GM15510 (cell line): ENCODE results near the gene TBC1D13.

ENCODE experiments used
- POLR2A ChIP-seq: IDR thresholded peaks from 3 replicates; pipeline ENCODE4 v1.6.1; 2011; ENCODE audit warnings: borderline replicate concordance; ENCODE audit not compliant: insufficient read length; ENCODE audit errors: extremely low read depth

Gene TBC1D13

DNA sequence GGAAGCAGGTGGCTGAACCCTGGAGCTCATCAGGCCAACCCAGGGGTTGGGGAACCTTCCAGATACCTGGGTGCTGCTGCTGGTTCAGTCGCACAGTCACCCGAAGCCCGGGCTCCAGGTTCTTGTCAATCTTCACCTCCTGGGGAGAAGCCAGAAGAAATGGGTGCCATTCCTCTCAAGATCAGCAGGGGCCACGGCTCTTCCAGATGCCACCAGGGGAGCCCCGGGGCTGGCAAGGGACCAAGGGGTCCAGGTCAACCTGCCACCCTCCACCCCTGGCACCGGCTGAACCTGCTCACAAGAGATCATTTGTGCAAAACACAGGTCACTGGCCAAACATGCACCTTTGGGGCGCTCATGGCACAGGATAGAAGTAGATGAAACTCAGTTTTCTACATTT lies 37.9 kb downstream of the TBC1D13 start:
- no peak for TF ChIP-seq POLR2A

DNA sequence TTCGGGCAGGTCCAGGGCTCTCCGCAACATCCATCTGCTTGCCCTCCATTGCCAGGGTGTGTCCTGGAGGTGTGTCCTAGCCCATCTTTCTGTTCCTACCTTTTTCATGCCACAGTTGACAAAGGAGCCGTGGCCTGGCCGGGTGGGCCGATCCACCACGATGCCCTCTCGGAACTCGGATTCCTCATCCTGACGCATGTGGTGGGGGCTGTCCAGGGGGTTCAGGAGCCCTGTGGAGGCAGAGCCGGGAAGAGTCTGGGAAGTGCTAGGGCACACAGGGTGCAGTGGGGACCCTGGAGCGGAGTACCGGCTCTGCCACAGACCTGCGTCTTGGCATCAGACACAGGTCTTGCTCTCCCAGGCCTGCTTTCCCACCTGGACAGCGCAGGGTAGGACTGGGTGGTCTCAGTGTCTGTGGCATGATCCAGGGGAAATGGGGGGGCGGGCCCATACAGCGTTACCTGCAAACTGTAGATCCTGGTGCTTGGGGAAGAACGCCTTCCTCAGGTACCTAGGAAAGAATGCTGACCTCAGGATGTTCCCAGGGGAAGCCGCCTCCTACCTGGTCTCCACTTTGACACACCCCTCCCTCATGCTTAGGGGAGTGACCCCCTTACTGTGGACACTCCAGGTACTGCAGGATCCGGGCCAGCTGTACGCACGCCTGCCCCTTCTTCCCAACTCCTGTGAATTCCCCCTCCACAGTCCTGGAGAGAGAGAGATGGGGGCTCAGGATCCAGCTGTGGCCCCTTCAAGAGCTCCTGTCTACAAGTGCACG lies 39.1 kb downstream of the TBC1D13 start:
- TF ChIP-seq POLR2A = no peak

DNA sequence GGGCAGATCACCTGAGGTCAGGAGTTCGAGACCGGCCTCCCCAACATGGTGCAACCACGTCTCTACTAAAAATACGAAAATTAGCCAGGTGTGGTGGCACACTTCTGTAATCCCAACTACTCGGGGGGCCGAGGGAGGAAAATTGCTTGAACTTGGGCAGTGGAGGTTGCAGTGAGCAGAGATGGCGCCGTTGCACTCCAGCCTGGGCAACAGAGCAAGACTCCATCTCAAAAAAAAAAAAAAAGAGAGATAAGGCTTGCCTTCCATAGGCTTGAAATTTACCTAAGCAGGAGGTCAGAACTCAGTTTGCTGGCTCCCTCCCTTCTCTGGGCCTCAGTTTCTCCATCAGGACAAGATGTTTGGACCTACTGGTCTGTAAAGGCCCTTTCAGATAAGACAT lies 41.2 kb downstream of the TBC1D13 start:
- TF ChIP-seq POLR2A = no peak

DNA sequence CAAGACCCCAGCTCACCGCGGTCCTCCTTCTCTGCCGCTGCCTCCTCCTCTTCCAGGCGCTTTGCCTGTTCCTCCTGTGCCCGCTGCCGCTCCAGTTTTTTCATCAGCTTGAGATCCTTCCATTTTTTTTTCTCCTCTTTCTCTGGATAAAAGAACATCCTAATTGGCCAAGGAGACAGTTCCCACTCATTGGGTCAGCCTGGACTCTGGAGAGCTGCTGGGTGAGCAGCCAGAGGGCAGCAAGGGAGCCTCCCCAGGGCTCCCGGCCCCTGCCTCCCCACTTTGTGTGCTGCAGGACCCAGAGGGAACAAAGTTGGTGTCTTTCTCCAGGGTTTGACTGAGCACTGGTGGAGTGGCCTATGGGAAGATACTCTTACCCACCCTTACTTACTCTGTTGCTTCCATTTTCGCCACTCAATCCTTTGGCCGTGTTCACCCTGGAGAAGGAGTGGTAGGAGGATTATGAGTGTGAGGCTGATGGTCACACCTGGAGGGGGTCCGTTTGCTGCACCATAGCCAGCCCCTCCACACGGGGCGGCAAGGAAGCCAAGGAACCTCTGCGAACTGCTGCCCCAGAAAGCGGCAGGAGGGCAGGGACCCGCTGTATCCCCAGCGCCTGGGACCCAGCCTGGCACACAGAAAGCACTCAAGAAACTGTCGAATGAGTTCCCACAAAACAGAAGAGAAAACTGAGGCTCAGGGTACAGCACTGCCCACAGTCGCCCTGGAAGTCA lies 41.8 kb downstream of the TBC1D13 start:
- TF ChIP-seq POLR2A = no peak

- TF ChIP-seq POLR2A = peak; percentile 95
These were observed 42.6 kb downstream of the TBC1D13 start, which contains the start of gene SPOUT1 for GRCh38 chr9:128829477-128830251. Gene SPOUT1, minus strand, starts transcription at chr9:128829794. Its CDS starts 14 bp downstream, at chr9:128829780.

DNA sequence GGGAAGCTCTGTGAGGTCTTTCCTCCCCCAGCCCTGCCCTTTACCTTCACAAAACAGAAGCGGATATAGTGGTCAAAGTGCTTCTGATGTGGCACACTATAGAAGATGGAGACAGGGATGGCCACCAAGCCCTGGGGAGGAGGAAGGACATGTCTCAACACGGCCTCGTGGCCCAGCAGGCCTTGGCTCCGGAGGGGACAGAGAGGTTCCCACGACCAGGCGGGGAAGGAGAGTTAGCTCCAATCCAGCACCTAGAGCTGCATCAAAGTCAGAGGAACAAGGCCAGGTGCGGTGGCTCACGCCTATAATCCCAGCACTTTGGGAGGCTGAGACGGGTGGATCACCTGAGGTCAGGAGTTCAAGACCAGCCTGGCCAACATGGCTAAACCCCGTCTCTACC lies 46.6 kb downstream of the TBC1D13 start:
- no peak for TF ChIP-seq POLR2A

DNA sequence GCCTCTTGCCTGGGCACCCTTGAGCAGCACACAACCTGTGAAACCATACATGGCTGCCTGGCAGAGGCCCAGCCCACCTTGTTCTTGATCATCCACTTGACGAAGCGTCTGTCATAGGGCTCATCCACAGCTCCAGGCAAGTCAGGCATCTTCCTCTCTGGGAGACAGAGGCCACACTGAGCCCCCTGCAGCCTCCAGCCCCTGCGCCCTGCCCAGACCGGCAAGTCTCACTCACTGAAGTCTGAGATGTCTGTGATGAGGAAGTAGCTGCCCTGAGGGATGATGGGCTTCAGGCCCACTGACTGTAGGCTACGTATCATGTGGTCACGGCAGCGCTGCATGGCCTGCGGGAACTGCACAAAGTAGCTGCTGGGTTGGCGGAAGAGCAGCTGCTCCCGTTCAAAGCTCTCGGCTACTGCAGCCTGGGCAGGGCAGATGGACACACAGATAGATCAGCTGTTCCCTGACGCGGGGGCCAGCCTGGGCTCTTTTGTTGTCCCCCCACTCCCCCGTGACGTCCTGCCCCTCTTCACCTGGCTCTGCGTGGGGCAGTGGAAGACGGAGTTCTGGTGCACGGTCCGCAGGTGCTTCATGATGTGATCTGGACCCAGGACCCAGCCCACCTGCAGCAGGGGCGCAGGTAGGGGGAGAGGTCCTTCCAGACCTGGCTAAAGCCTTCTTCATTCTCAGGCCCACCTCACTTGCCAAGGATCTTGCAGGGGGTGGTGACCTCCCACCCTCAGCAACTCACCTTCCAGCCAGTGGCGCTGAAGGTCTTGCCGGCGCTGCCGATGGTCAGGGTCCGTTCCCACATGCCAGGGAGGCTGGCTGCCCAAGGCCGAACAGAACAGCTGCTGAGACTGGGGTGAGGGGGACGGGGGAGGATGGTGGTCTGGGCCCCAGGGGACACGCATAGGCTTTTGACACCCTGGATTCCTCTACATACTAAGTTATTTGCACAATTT lies 48.5 kb downstream of the TBC1D13 start:
- TF ChIP-seq POLR2A = no peak

- TF ChIP-seq POLR2A = no peak
These were observed 49.6 kb downstream of the TBC1D13 start for GRCh38 chr9:128836509-128837145.

DNA sequence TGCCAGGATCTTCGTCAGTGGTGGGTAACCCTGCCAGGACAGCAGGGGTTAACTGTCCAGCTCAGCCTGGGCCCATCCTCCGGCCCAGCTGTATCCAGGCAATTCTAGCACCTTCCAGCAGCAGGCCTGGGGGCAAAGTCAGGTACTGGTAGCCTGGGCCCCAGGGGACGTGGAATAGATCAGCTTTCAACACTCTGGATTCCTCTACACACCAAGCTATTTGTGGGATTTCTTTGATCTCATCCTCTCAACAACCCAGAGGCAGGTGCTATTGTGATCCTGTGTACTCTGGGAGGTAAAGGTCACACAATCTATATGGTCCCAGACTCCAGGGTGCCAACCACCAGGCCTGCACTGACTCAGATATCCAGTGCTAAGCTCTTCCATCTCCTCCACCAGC lies 51.3 kb downstream of the TBC1D13 start:
- no peak for TF ChIP-seq POLR2A

GRCh38 chr9:128840524-128840923 lies 53.5 kb downstream of the TBC1D13 start:
- TF ChIP-seq POLR2A = no peak

- no peak for TF ChIP-seq POLR2A
These were observed 54.8 kb downstream of the TBC1D13 start for GRCh38 chr9:128841694-128842492.

DNA sequence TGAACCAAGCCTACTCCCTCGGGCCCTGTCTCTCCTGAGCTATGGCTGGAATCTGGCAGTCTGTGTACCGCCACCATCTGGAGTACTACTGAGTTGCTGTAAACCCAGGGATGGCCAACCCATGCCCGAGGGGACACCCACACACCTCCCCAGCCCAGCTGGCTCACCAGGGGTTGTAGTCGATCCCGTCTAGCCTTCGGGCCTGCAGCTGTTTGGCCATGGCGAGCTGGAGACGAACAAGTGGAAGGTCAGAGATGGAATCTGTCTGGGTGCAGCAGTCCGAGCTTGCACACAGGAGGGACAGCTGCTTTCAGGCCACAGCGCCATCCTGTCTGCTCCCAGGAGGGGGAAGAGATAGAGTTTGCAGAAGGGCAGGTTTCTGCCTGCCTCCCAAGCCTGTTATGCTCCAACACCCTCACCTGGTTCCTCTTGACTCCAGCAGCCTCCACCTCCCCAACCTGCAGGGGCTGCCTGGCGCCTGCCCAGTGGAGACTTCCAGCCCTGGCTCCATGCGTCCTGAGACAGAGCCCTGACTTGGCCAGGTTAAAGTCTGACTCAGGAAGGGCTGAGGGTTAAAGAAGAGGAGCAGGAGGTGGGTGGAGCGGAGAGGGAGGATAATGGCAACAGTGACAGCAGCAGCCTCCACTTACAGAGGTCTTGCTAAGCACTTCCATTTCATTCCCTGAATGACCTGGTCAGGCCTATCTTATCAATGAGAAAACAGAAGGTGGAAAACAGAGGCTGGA lies 58.3 kb downstream of the TBC1D13 start:
- TF ChIP-seq POLR2A = no peak
